Kasumi-1 (cell line): ENCODE data around the gene EFNA3.

Experiments
- DNase-seq, 2 experiments: peaks; one replicate each; lab custom pipeline; 2025; lab: John Stamatoyannopoulos, UW

Gene EFNA3

GRCh38 chr1:155083865-155084721, 5.5 kb downstream of the EFNA3 start:
- DNase-seq, result peak; percentile 48 to 55

GRCh38 chr1:155084722-155085503, 6.3 kb downstream of the EFNA3 start:
- DNase-seq, result peak; percentile 97 to 98

- DNase-seq, result no peak
Measured at GRCh38 chr1:155085504-155086127, 7.0 kb downstream of the EFNA3 start.

- DNase-seq, result peak; percentile 55 to 60
Measured at GRCh38 chr1:155086128-155086741, 7.6 kb downstream of the EFNA3 start.

GRCh38 chr1:155086856-155087535, 8.4 kb downstream of the EFNA3 start:
- DNase-seq, result peak in 1 of 2 experiments; percentile 7

- peak; percentile 46 to 72 for DNase-seq
Measured at GRCh38 chr1:155091071-155092051, 12.7 kb downstream of the EFNA3 start.

- DNase-seq, result no peak
Measured at GRCh38 chr1:155092131-155092530, 13.5 kb downstream of the EFNA3 start.

- DNase-seq, result no peak
Measured at GRCh38 chr1:155092641-155093040, 14.0 kb downstream of the EFNA3 start.

GRCh38 chr1:155093911-155094621, 15.4 kb downstream of the EFNA3 start:
- DNase-seq, result peak; percentile 51 to 59

- DNase-seq, result no peak
Measured at GRCh38 chr1:155094622-155094948, 15.9 kb downstream of the EFNA3 start.

- DNase-seq, result no peak
Measured at GRCh38 chr1:155099331-155099730, 20.7 kb downstream of the EFNA3 start.

- DNase-seq, result no peak
Measured at GRCh38 chr1:155103325-155103724, 24.7 kb downstream of the EFNA3 start.

- DNase-seq, result no peak
Measured at GRCh38 chr1:155104605-155105534, 26.2 kb downstream of the EFNA3 start.

- DNase-seq, result no peak
Measured at GRCh38 chr1:155105604-155106011, 27.0 kb downstream of the EFNA3 start.

GRCh38 chr1:155106862-155107261, 28.2 kb downstream of the EFNA3 start:
- no peak for DNase-seq

- DNase-seq, result no peak
Measured at GRCh38 chr1:155107309-155108264, 28.9 kb downstream of the EFNA3 start.

GRCh38 chr1:155108296-155108695, 29.7 kb downstream of the EFNA3 start:
- DNase-seq, result no peak
